Fibroblast of skin of left biceps (primary cell): ENCODE results near the gene SLC25A4.
"Not testable (repeated sequence)": the region's sequence is repeated elsewhere in the genome, so short reads cannot be mapped to it uniquely, and the experiment has no call there.

Source experiments
- DNase-seq, 2 experiments: peaks; one replicate each; pipeline ENCODE4 v3.0.0-alpha.2; 2013; ENCODE audit warnings: low read depth in 2 of 2

Gene SLC25A4

DNA sequence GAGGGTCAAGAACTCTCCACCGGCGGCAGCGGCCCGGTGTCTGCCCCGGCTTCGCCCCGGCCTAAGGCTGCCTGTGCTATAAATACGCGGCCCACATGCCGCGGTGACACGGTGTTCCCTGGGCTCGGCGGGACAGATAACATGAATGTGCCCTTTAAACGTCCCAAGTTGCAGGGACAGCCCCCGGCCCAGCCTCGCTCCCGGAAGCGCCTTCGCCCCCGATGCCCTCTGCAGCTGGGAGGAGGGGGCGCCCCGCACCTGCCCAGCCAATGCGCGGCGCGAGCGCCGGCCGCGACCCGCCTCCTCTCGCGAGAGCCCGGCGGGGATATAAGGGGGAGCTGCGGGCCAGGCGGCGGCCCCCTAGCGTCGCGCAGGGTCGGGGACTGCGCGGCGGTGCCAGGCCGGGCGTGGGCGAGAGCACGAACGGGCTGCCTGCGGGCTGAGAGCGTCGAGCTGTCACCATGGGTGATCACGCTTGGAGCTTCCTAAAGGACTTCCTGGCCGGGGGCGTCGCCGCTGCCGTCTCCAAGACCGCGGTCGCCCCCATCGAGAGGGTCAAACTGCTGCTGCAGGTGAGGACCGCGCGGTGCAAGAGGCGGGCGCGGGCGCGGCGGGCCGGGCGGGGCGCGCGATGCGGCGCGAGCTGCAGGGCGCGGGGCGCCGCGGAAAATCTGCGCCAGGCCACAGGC is at the start of gene SLC25A4:
Gene SLC25A4, plus strand, starts transcription at position 355 of the 689 bp plus-strand sequence. Its CDS starts 107 bp downstream, at position 462.
- peak; percentile 34 to 41 for DNase-seq

DNA sequence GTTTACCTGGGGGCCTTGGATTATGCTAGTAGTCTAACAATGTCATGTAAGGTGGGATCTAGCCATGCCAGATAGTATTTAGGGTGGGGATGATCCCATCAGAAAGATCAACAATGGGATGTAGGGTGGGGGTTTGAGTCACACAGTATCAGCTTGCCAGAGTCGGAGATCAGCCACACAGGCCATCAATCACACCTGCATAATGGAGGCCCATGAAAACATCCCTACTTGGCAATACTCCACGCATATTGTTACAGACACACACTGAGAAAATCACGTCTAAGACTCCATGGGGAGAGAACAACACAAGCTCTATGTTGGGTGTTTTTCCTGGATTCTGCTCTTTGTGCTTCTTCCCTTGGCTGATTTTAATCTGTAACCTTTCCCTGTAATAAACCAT is 49.5 kb upstream of the SLC25A4 start:
- DNase-seq: no peak

- DNase-seq: no peak
Measured at GRCh38 chr4:185096032-185096653, 46.9 kb upstream of the SLC25A4 start.

- DNase-seq: no peak
Measured at GRCh38 chr4:185098474-185098873, 44.6 kb upstream of the SLC25A4 start.

DNA sequence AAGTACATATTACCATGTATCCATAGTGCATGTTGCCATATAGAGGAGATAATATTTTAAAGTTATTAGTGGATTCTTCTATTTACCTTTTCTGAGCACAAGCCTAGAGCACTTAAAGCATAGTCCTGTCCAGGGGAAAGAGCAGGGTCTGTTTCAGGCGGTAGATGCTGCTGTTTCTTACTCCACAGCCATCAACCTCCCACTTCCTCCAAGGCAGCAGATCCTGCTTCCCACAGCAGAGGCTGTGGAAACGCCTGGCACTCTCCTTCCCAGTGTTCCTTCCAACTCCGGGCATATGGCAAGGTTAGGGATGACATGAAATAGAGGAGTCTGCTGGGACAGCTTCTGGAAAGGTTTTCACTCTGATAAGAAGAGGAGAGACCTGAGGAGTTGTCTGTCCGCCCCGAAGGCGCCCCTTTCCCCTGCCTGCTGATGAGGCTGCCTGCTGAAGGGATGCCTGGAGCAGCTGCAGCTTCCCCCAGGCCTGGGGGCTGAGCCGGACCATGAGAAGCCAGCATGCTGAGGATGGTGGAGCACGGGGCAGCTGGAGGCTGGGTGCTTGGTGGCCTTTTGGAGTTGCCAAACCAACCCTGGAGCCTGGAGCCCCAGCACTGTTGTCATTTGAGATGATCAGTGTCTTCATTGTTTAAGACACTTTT is 43.9 kb upstream of the SLC25A4 start:
- DNase-seq: no peak

GRCh38 chr4:185099940-185100339 is 43.1 kb upstream of the SLC25A4 start:
- DNase-seq: no peak

DNA sequence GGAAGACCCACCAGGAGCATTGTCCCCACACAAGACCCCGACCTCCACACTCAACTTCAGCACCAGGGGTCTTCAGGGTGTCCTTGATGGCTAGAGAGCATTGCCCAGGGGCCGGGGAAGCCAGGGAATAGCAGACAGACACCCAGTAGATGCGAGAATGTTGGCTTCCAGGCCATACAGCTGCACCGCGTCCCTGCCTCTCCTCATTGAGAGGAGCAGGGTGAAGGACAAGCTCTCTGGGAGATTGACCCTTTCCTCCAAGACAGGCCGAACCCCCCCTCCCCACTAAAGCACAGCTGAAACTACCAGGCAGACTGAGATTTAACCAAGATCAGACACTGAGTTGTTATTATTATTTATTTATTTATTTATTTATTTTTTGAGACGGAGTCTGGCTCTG is 42.6 kb upstream of the SLC25A4 start:
- DNase-seq: no peak

DNA sequence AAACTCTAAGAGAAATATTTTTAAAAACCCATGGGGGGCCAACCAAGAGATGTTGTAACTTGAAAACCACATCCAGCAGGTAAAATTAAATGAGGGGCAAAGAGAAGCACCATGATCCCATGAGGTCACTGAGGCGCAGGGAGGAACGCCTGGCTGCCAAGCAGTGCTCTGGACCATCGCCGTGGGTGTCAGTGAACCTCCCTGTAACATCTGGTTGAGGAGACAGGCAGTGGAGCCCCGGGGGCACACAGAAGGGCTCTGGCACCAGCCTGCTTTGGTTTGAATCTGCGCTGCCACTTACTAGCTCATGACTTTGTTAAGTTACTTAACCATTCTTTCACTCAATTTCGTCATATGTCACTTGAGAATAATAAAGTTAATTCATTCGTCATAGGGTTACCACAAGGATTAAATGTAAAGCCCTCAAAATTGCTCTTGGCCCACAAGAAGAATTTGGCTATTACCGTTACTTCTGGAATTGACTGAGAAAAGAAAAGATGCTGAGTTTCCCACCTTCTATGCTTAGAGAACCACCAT is 41.6 kb upstream of the SLC25A4 start:
- no peak for DNase-seq

- DNase-seq: no peak
Measured at GRCh38 chr4:185104733-185105132, 38.3 kb upstream of the SLC25A4 start.

- no peak for DNase-seq
Measured at GRCh38 chr4:185106353-185106752, 36.7 kb upstream of the SLC25A4 start.

GRCh38 chr4:185107574-185107973 is 35.5 kb upstream of the SLC25A4 start:
- not testable (repeated sequence) for DNase-seq

DNA sequence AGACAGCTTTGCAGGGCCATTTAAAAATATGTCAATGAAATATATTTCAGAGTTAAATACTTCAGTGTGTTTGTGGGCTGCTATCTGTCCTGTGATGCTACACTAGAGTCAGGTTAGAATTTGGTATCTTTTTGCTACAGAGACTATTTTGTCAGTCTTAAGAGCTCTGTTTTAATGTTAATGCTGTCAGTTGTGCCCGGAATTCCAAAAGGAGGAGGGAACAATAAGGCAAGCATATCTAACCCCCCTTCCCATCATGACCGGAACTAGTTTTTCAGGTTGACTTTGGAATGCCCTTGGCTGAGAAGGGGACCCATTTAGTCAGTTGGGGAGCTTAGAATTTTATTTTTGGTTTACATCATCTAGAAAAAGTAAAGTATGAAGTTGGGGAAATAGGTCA is 34.9 kb upstream of the SLC25A4 start:
- no peak for DNase-seq

DNA sequence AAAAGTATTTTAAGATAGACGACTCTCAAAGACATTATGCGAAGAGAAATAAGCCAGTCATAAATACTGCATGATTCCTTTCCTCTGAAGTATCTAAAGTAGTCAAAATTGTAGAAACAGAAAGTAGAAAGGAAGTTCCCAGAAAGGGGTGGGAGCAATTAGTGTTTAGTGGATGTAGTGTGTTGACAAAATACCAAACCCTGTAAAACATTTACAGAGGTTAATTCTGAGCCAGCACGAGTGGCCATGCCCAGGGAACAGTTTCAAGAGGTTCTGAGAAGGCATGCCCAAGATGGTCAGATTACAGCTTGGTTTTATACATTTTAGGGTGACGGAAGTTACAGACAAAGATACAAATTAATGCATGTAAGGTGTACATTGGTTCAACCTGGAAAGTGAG is 34.4 kb upstream of the SLC25A4 start:
- DNase-seq: no peak

DNA sequence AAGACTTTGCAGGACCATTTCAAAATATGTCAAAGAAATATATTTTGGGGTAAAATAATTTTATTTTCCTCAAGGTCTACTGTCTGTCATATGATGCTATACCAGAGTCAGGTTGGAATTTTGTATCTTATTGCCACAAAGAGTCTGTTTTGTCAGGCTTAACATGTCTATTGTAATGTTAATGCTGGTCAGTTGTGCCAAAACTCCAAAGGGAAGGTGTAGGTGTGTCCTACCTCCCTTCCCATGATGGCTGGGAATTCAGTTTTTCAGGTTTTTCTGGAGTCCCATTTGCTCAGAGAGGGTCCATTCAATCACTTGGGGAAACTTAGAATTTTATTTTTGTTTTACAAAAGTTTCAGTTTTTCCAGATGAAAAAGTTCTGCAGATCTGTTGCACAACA is 33.3 kb upstream of the SLC25A4 start:
- DNase-seq: no peak

GRCh38 chr4:185110375-185110823 is 32.7 kb upstream of the SLC25A4 start:
- DNase-seq: no peak

- DNase-seq: peak; percentile 51 to 58
Measured at GRCh38 chr4:185112104-185112503, 31.0 kb upstream of the SLC25A4 start.

GRCh38 chr4:185113340-185113739 is 29.7 kb upstream of the SLC25A4 start:
- no peak for DNase-seq

- peak; percentile 31 to 32 for DNase-seq
Measured at GRCh38 chr4:185115827-185116232, 27.2 kb upstream of the SLC25A4 start.

- no peak for DNase-seq
Measured at GRCh38 chr4:185117300-185117934, 25.6 kb upstream of the SLC25A4 start.

GRCh38 chr4:185118876-185119275 is 24.2 kb upstream of the SLC25A4 start:
- no peak for DNase-seq

DNA sequence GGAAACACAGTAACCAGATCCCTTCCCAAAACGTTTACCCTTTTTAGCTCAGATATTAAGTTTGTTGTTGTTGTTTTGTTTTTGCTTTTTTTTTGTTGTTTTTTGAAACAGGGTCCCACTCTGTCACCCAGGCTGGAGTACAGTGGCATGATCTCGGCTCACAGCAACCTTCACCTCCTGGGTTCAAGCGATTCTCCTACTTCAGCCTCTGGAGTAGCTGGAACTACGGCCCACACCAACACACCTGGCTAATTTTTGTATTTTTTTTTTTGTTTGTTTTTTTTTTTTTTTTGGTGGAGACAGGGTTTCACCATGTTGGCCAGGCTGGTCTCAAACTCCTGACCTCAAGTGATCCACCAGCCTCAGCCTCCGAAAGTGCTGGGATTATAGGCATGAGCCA is 23.6 kb upstream of the SLC25A4 start:
- DNase-seq: not testable (repeated sequence)
